Ovary (tissue), 9 donors: ENCODE measurements around the gene DHX16. TPM values are rescaled to one million over a fixed set of nuclear protein-coding genes. Genes with fewer than 3 reads are reported as not detected.
"Not testable (repeated sequence)": the region's sequence is repeated elsewhere in the genome, so short reads cannot be mapped to it uniquely, and the experiment has no call there.

Experiments
- DNase-seq, 5 donors: peaks; one replicate each; pipeline ENCODE4 v3.0.0-alpha.2; 2019 to 2020
- H3K27ac ChIP-seq, 2 donors: fragments of 200-600 bp; one replicate each; pipeline versions ENCODE4 v1.5.1 to v1.8.0; 2019 to 2022
- H3K27me3 ChIP-seq: fragments of 200-600 bp; one replicate; pipeline ENCODE4 v1.8.0; 2022
- H3K36me3 ChIP-seq: fragments of 200-600 bp; sonication (generic); one replicate; pipeline ENCODE4 v1.5.1; 2019
- H3K4me1 ChIP-seq: one replicate; pipeline ENCODE4 v1.8.1; 2013; ENCODE audit warnings: mild to moderate bottlenecking, moderate library complexity; ENCODE audit not compliant: insufficient read depth
- H3K4me3 ChIP-seq: fragments of 200-600 bp; sonication (generic); one replicate; pipeline ENCODE4 v1.5.1; 2017
- H3K9me3 ChIP-seq, 2 donors: fragments of 200-600 bp in 1 of 2; sonication (generic) in 1 of 2; one replicate each; pipeline versions ENCODE4 v1.5.1 to v1.8.1; 2013 to 2019; ENCODE audit warnings: mild to moderate bottlenecking in 1 of 2, moderate library complexity in 1 of 2
- EP300 ChIP-seq: sonication (generic); formaldehyde crosslinking; IDR thresholded peaks from one replicate; pipeline ENCODE4 v1.6.1; 2017; ENCODE audit warnings: antibody characterized with exemption
- POLR2A ChIP-seq: fragments of 450-650 bp; IDR thresholded peaks from one replicate; pipeline ENCODE4 v1.6.1; 2017; ENCODE audit warnings: antibody characterized with exemption, mild to moderate bottlenecking, moderate library complexity
- WGBS, 3 donors: extraction: QIAGEN DNeasy Blood & Tissue Kit in 1 of 3; methylation state at CpG; one replicate each; pipeline versions ENCODE4 v1.1.5 to v1.1.7; 2013 to 2017; 5-methylcytosine and 5-hydroxymethylcytosine counted together
- intact Hi-C, 4 donors: fragments of 100-400 bp; cut with DNase I; formaldehyde crosslinking; loops; one replicate each; pipeline versions ENCODE4 v1.11.0 to v1.15.1; 2022 to 2023
- polyA plus RNA-seq, 2 donors: library from polyadenylated mRNA; stranded (reverse); fragments of 200-250 nt in 1 of 2; fragments of 350-450 nt in 1 of 2; fragmentation: Illumina TruSeq in 1 of 2; extraction: RNeasy Lipid Tissue Mini Kit (QIAGEN cat#74804) in 1 of 2; gene quantifications; one replicate each; pipeline ENCODE4 v1.2.3, GENCODE V29; 2013 to 2014
- total RNA-seq, 7 donors: library from RNA; depleted of rRNA in 2 of 7; stranded (reverse); fragments of >200 nt in 2 of 7; fragmentation: NEBNext Ultra II Directional in 3 of 7; extraction: Animal tissue kit (Norgen Biotek cat#: 25700) in 3 of 7; gene quantifications; one replicate each; pipeline versions ENCODE4 v1.1.0 to v1.2.4, GENCODE V29; 2016 to 2023
- TF ChIP-seq, protein P1 (sequence below), 3 donors: fragments of 450-650 bp in 2 of 3; fragments of 200-600 bp in 1 of 3; IDR thresholded peaks; one replicate each; pipeline versions ENCODE4 v1.5.1 to v1.8.0; 2016 to 2022; ENCODE audit warnings: antibody characterized with exemption in 3 of 3, mild to moderate bottlenecking in 1 of 3
- donor health status: DM: no; HTN: no; CAD: no; lungs with moderate emphysema.
- donor health status: DM: no; HTN: no; CAD: no.
- donor health status: Bipolar disorder and iron deficiency.
- donor health status: DM: yes; HTN: yes; CAD: no.
- donor health status: DM: no; HTN: no; CAD: no.
- donor health status: DM: yes; HTN: yes; CAD: no.

The DHX16 gene
- total and polyA plus RNA-seq, 9 donors, result 18.0 to 27.4 (median 22.5) TPM

- no peaks in the 10 kb centered on the region for H3K9me3 ChIP-seq
- intact Hi-C loops, result loop anchor here in 3 of 4 donors (2.0 kb wide), 1 partner anchor 33 kb away; the partner anchor contains the start of gene PPP1R18 (in 3 of the 3)
- H3K27me3 ChIP-seq, result no peaks in the 10 kb centered on the region
- 0 to 1% (median 1%) methylated on average over 38 of the region's 38 CpGs for WGBS, 3 donors
- H3K36me3 ChIP-seq, result no peaks in the 10 kb centered on the region
- peak; percentile 78 for TF ChIP-seq POLR2A
- TF ChIP-seq EP300, result no peak
- TF ChIP-seq, protein P1, sequence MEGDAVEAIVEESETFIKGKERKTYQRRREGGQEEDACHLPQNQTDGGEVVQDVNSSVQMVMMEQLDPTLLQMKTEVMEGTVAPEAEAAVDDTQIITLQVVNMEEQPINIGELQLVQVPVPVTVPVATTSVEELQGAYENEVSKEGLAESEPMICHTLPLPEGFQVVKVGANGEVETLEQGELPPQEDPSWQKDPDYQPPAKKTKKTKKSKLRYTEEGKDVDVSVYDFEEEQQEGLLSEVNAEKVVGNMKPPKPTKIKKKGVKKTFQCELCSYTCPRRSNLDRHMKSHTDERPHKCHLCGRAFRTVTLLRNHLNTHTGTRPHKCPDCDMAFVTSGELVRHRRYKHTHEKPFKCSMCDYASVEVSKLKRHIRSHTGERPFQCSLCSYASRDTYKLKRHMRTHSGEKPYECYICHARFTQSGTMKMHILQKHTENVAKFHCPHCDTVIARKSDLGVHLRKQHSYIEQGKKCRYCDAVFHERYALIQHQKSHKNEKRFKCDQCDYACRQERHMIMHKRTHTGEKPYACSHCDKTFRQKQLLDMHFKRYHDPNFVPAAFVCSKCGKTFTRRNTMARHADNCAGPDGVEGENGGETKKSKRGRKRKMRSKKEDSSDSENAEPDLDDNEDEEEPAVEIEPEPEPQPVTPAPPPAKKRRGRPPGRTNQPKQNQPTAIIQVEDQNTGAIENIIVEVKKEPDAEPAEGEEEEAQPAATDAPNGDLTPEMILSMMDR (IDR thresholded peaks at IDR 0.05), result peak in 1 of 3 donors; percentile 23
- DNase-seq, result peak; percentile 94 to 97 (median 96)
- peak within 1 kb of the TSS; percentile 73 to 94 for H3K27ac ChIP-seq
- peaks cover 2% of the 10 kb centered on the region for H3K4me1 ChIP-seq
- H3K4me3 ChIP-seq, result peak within 1 kb of the TSS; percentile 89
These were observed 47.3 kb upstream of the DHX16 start, which contains the start of gene TUBB for GRCh38 chr6:30719791-30720737. TSS of gene TUBB (plus strand) at chr6:30720352. CDS start at chr6:30720507, 155 bp downstream.

GRCh38 chr6:30719356-30719755, 46.5 kb upstream of the DHX16 start:
- intact Hi-C loops, result no loop called here
- DNase-seq, result no peak
- WGBS, 3 donors, result 17 to 18% (median 17%) methylated on average over 8 of the region's 8 CpGs

GRCh38 chr6:30717845-30718720, 45.3 kb upstream of the DHX16 start:
- Histone ChIP-seq H3K4me3 (peak overlapping the region; percentile 47), H3K27ac (peak overlapping the region; percentile 23 to 98)
- H3K36me3 ChIP-seq, intact Hi-C loops, H3K27me3 ChIP-seq, H3K9me3 ChIP-seq, H3K4me1 ChIP-seq: not testable (repeated sequence)
- peak in 1 of 5 donors; percentile 51 for DNase-seq
- 74 to 78% (median 77%) methylated on average over 37 of the region's 37 CpGs for WGBS, 3 donors

More at GRCh38 chr6:30719356-30719755, 46.5 kb upstream of the DHX16 start:
- H3K36me3 ChIP-seq, result no peaks in the 10 kb centered on the region
- TF ChIP-seq POLR2A, result no peak
- TF ChIP-seq, protein P1 (IDR thresholded peaks at IDR 0.05), result no peak
- no peak for TF ChIP-seq EP300
- H3K9me3 ChIP-seq, result no peaks in the 10 kb centered on the region
- H3K27me3 ChIP-seq, result no peaks in the 10 kb centered on the region
- H3K4me1 ChIP-seq, result peaks cover 2% of the 10 kb centered on the region
- H3K4me3 ChIP-seq, result peak overlapping the region; percentile 39
- H3K27ac ChIP-seq, result peak overlapping the region; percentile 66 to 73

- intact Hi-C loops, result no loop called here
- 0 to 1% (median 1%) methylated on average over 45 to 48 of the region's 48 CpGs for WGBS, 3 donors
These were observed 44.5 kb upstream of the DHX16 start, which contains the start of gene MDC1 for GRCh38 chr6:30717129-30717844. TSS of gene MDC1 (minus strand) at chr6:30717281. CDS start at chr6:30715175, 2,106 bp downstream.

More at GRCh38 chr6:30717129-30717844, 44.5 kb upstream of the DHX16 start, which contains the start of gene MDC1:
- peak within 1 kb of the TSS; percentile 49 for H3K4me3 ChIP-seq
- TF ChIP-seq POLR2A (peak; percentile 57), EP300 (peak; percentile 78)
- TF ChIP-seq, protein P1 (IDR thresholded peaks at IDR 0.05), result peak; percentile 18 to 56 (median 49)
- no peaks in the 10 kb centered on the region for H3K9me3 ChIP-seq
- H3K27ac ChIP-seq, result peak within 1 kb of the TSS; percentile 98
- no peaks in the 10 kb centered on the region for H3K27me3 ChIP-seq
- H3K36me3 ChIP-seq, result no peaks in the 10 kb centered on the region
- H3K4me1 ChIP-seq, result peaks cover 2% of the 10 kb centered on the region
- DNase-seq, result peak; percentile 99 to 100 (median 99)
